A549 (cell line): ENCODE data around the gene EIF4G1. TPM values are rescaled to one million over a fixed set of nuclear protein-coding genes. Genes with fewer than 3 reads are reported as not detected.

Experiments used
- ATAC-seq, 2 experiments: fragments of 200-7000 bp in 1 of 2; fragments of >200 bp in 1 of 2; cut with Nextera tagmentation in 1 of 2; cut with Tn5 transposase in 1 of 2; 3 replicates each; pipeline versions ENCODE4 v1.8.0 to v1.9.1; 2018 to 2020; ENCODE audit warnings: mild to moderate bottlenecking in 1 of 2, moderate library complexity in 1 of 2
- CTCF ChIA-PET: fragments of 300-600 bp; sonication (Branson Sonifier 250); formaldehyde crosslinking; extraction: SDS; loops from one replicate; lab custom pipeline; 2021; ENCODE audit warnings: antibody characterized with exemption, inconsistent platforms; lab: Yijun Ruan, JAX
- POLR2A ChIA-PET: fragments of 350-600 bp; formaldehyde crosslinking; extraction: SDS; loops from one replicate; lab custom pipeline; 2021; ENCODE audit warnings: antibody characterized with exemption, inconsistent platforms; lab: Yijun Ruan, JAX
- DNase-seq, 2 experiments: peaks; one replicate each; pipeline versions ENCODE4 v3.0.0 to v3.0.0-alpha.2; 2011 to 2016; ENCODE audit warnings: low read depth in 1 of 2, low spot score in 1 of 2
- FAIRE-seq: peaks from 2 replicates; lab custom pipeline; 2011; peaks lifted over from hg19 to GRCh38; lab: Jason Lieb, UNC
- H3K27ac ChIP-seq, 2 experiments: fragments of >200 bp; sonication (Bioruptor Twin); formaldehyde crosslinking; 3 replicates each; pipeline ENCODE4 v1.5.1; 2016 to 2017
- H3K4me1 ChIP-seq: fragments of >200 bp; sonication (Bioruptor Twin); formaldehyde crosslinking; 3 replicates; pipeline ENCODE4 v1.6.1; 2016
- H3K4me2 ChIP-seq: fragments of >200 bp; sonication (Bioruptor Twin); formaldehyde crosslinking; 3 replicates; pipeline ENCODE4 v1.6.1; 2016
- H3K4me3 ChIP-seq: fragments of >200 bp; sonication (Bioruptor Twin); formaldehyde crosslinking; 3 replicates; pipeline ENCODE4 v1.5.1; 2016
- H3K9me3 ChIP-seq: fragments of >200 bp; sonication (Bioruptor Twin); formaldehyde crosslinking; 3 replicates; pipeline ENCODE4 v1.6.1; 2016
- CEBPB ChIP-seq, 2 experiments: fragments of >200 bp in 1 of 2; sonication (Bioruptor Twin) in 1 of 2; formaldehyde crosslinking in 1 of 2; IDR thresholded peaks; 2 replicates each; pipeline ENCODE4 v1.6.1; 2012 to 2016
- CHD4 ChIP-seq: fragments of 200-600 bp; sonication (generic); IDR thresholded peaks from 2 replicates; pipeline ENCODE4 v1.6.1; 2016; ENCODE audit warnings: antibody characterized with exemption, mild to moderate bottlenecking, borderline replicate concordance
- EHMT2 ChIP-seq: fragments of 200-600 bp; sonication (generic); IDR thresholded peaks from 2 replicates; pipeline ENCODE4 v1.6.1; 2016; ENCODE audit warnings: antibody characterized with exemption, low read depth, mild to moderate bottlenecking, moderate library complexity
- EP300 ChIP-seq, 2 experiments: fragments of >200 bp; sonication (Bioruptor Twin); formaldehyde crosslinking; IDR thresholded peaks; 2 replicates in 1 of 2; 3 replicates in 1 of 2; pipeline ENCODE4 v1.6.1; 2016 to 2017
- FOXS1 ChIP-seq: fragments of 250-450 bp; sonication (Bioruptor Pico); IDR thresholded peaks from 2 replicates; pipeline ENCODE4 v1.5.0; 2020; ENCODE audit warnings: mild to moderate bottlenecking, moderate library complexity
- HDAC2 ChIP-seq: fragments of 200-600 bp; sonication (generic); IDR thresholded peaks from 2 replicates; pipeline ENCODE4 v1.6.1; 2016
- HEYL ChIP-seq: fragments of 250-450 bp; sonication (Bioruptor Pico); IDR thresholded peaks from 2 replicates; pipeline ENCODE4 v1.8.0; 2021; ENCODE audit warnings: mild to moderate bottlenecking, moderate library complexity
- HMGXB4 ChIP-seq: fragments of 250-450 bp; sonication (Bioruptor Pico); IDR thresholded peaks from 2 replicates; pipeline ENCODE4 v1.5.0; 2021; ENCODE audit warnings: mild to moderate bottlenecking, moderate library complexity, borderline replicate concordance
- HOXA7 ChIP-seq: fragments of 250-450 bp; sonication (Bioruptor Pico); IDR thresholded peaks from 2 replicates; pipeline ENCODE4 v1.5.0; 2020; ENCODE audit warnings: mild to moderate bottlenecking, moderate library complexity
- HOXB13 ChIP-seq: fragments of 250-450 bp; sonication (Bioruptor Pico); IDR thresholded peaks from 2 replicates; pipeline ENCODE4 v1.5.0; 2020; ENCODE audit warnings: low read depth, mild to moderate bottlenecking, moderate library complexity
- HOXB5 ChIP-seq: fragments of 250-450 bp; sonication (Bioruptor Pico); IDR thresholded peaks from 2 replicates; pipeline ENCODE4 v1.5.0; 2020; ENCODE audit warnings: mild to moderate bottlenecking, moderate library complexity
- KDM5A ChIP-seq: fragments of 200-600 bp; sonication (generic); IDR thresholded peaks from 2 replicates; pipeline ENCODE4 v1.6.1; 2016; ENCODE audit warnings: antibody characterized with exemption, mild to moderate bottlenecking
- MAZ ChIP-seq: fragments of 150-350 bp; IDR thresholded peaks from 2 replicates; pipeline ENCODE4 v1.6.1; 2014; ENCODE audit warnings: antibody characterized with exemption, low read depth, low read length, borderline replicate concordance
- MYC ChIP-seq: IDR thresholded peaks from 2 replicates; pipeline ENCODE4 v1.6.1; 2012; ENCODE audit warnings: mild to moderate bottlenecking, inconsistent platforms, low read length, improper control_type of control experiment, borderline replicate concordance
- NFE2L2 ChIP-seq: fragments of 150-350 bp; conservative IDR thresholded peaks from 2 replicates; pipeline ENCODE4 v1.6.1; 2014; ENCODE audit warnings: low read length
- PHF8 ChIP-seq: fragments of 200-600 bp; sonication (generic); IDR thresholded peaks from 2 replicates; pipeline ENCODE4 v1.6.1; 2016; ENCODE audit warnings: low read depth, mild to moderate bottlenecking, antibody characterized with exemption, moderate library complexity, borderline replicate concordance
- POLR2AphosphoS2 ChIP-seq: conservative IDR thresholded peaks from 2 replicates; pipeline ENCODE4 v1.6.1; 2012; ENCODE audit warnings: low read length, improper control_type of control experiment, inconsistent platforms
- RCOR1 ChIP-seq: fragments of 150-350 bp; IDR thresholded peaks from 2 replicates; pipeline ENCODE4 v1.6.1; 2014; ENCODE audit warnings: antibody characterized with exemption, low read length, low read depth
- REST ChIP-seq: fragments of 200-600 bp; sonication (generic); IDR thresholded peaks from 2 replicates; pipeline ENCODE4 v1.6.1; 2016; ENCODE audit warnings: antibody characterized with exemption, mild to moderate bottlenecking, moderate library complexity
- SREBF2 ChIP-seq: fragments of 450-650 bp; IDR thresholded peaks from 2 replicates; pipeline ENCODE4 v1.6.1; 2014; ENCODE audit warnings: mild to moderate bottlenecking, moderate library complexity
- TP53 ChIP-seq: fragments of 250-450 bp; sonication (Bioruptor Pico); IDR thresholded peaks from 2 replicates; pipeline ENCODE4 v1.5.0; 2021; ENCODE audit warnings: mild to moderate bottlenecking, moderate library complexity
- ZNF302 ChIP-seq: fragments of 250-450 bp; sonication (Bioruptor Pico); IDR thresholded peaks from 2 replicates; pipeline ENCODE4 v1.9.0; 2021; ENCODE audit warnings: inconsistent platforms, mild to moderate bottlenecking, moderate library complexity
- WGBS: methylation state at CpG from one replicate; pipeline ENCODE4 v1.1.6; 2017; ENCODE audit errors: missing lambda C conversion rate; 5-methylcytosine and 5-hydroxymethylcytosine counted together
- polyA plus RNA-seq, 4 experiments: library from polyadenylated mRNA; depleted of rRNA in 3 of 4; stranded (reverse); fragments of >200 nt; fragmentation: RNase III in 1 of 4; extraction: RNeasy Plus Mini Kit Qiagen cat#74134 plus additional on column Dnase treatment in 1 of 4; gene quantifications; 2 replicates in 3 of 4; 3 replicates in 1 of 4; pipeline ENCODE4 v1.2.3, GENCODE V29; 2011 to 2017
- TF ChIP-seq, protein P1 (sequence below): fragments of >200 bp; sonication (Bioruptor Twin); formaldehyde crosslinking; IDR thresholded peaks from 2 replicates; pipeline ENCODE4 v1.6.1; 2016
- TF ChIP-seq, protein P2 (sequence below): IDR thresholded peaks from 2 replicates; pipeline ENCODE4 v1.6.1; 2012; ENCODE audit warnings: low read depth, borderline replicate concordance
- TF ChIP-seq, protein P3 (sequence below): fragments of >200 bp; sonication (Bioruptor Twin); formaldehyde crosslinking; IDR thresholded peaks from 3 replicates; pipeline ENCODE4 v1.6.1; 2016

The EIF4G1 gene
- polyA plus RNA-seq, 2 of the 4 experiments (the other 2 are of a cell fraction): 152 to 248 TPM

GRCh38 chr3:184322731-184323487 is 8.5 kb downstream of the EIF4G1 start (continued):
- no peak for TF ChIP-seq HDAC2
- TF ChIP-seq MYC: no peak

DNA sequence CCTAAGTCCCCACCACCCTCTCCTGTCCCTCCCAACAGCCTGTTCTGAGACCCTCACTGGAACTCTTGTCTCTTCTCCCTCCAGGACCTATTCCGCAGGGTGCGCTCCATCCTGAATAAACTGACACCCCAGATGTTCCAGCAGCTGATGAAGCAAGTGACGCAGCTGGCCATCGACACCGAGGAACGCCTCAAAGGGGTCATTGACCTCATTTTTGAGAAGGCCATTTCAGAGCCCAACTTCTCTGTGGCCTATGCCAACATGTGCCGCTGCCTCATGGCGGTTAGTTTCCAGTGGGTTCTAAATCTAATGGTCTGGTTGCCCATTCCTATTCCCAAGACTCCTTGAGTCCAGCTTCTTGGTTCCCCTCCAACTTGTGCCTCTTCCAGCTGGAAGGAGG is 9.3 kb downstream of the EIF4G1 start:
- Histone ChIP-seq H3K27ac (no peak overlapping the region), H3K4me1 (peaks cover 24% of the 10 kb centered on the region), H3K4me2 (no peak overlapping the region), H3K4me3 (no peak overlapping the region), H3K9me3 (no peaks in the 10 kb centered on the region)
- ATAC-seq (no peak), FAIRE-seq (no peak), DNase-seq (no peak)
- CTCF ChIA-PET: interaction anchor here (1.2 to 1.4 kb wide), 2 partner anchors 14 to 32 kb away, joined by 4 read pairs; partner anchors contain the start of gene FAM131A
- POLR2A ChIA-PET: no interaction called here
- TF ChIP-seq POLR2AphosphoS2 (no peak), HMGXB4 (CRISPR knock-in tag) (no peak), EP300 (IDR thresholded peaks at IDR 0.05) (no peak), HOXB5 (no peak), MAZ (no peak), TP53 (CRISPR knock-in tag) (no peak), RCOR1 (no peak), KDM5A (no peak), HEYL (CRISPR knock-in tag) (no peak), PHF8 (no peak), HOXB13 (CRISPR knock-in tag) (no peak), HOXA7 (CRISPR knock-in tag) (no peak), EHMT2 (no peak), ZNF302 (no peak), CEBPB (IDR thresholded peaks at IDR 0.05) (no peak), NFE2L2 (no peak), FOXS1 (no peak), CHD4 (no peak)
- TF ChIP-seq, protein P1, sequence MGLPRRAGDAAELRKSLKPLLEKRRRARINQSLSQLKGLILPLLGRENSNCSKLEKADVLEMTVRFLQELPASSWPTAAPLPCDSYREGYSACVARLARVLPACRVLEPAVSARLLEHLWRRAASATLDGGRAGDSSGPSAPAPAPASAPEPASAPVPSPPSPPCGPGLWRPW: no peak
- 96% methylated on average over 8 of the region's 8 CpGs for WGBS

DNA sequence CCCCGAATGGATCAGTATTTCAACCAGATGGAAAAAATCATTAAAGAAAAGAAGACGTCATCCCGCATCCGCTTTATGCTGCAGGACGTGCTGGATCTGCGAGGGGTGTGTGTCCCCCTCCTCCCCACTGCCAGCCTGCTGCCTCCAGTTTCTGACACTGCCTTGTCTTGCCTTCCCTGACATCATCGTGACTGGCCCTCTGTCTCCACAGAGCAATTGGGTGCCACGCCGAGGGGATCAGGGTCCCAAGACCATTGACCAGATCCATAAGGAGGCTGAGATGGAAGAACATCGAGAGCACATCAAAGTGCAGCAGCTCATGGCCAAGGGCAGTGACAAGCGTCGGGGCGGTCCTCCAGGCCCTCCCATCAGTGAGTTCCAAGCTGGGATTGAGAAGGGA is 10.9 kb downstream of the EIF4G1 start:
- FAIRE-seq (no peak), ATAC-seq (no peak), DNase-seq (no peak)
- ChIA-PET POLR2A (no interaction called here), CTCF (interaction anchor here (1.4 kb wide), 2 partner anchors 10 to 30 kb away, joined by 3 to 4 read pairs; no protein-coding TSS in a partner anchor)
- Histone ChIP-seq H3K4me3 (no peak overlapping the region), H3K4me1 (peaks cover 11% of the 10 kb centered on the region), H3K4me2 (no peak overlapping the region), H3K27ac (no peak overlapping the region), H3K9me3 (no peaks in the 10 kb centered on the region)
- no peak for TF ChIP-seq ZNF302
- TF ChIP-seq REST: no peak
- TF ChIP-seq SREBF2: no peak
- TF ChIP-seq, protein P2, sequence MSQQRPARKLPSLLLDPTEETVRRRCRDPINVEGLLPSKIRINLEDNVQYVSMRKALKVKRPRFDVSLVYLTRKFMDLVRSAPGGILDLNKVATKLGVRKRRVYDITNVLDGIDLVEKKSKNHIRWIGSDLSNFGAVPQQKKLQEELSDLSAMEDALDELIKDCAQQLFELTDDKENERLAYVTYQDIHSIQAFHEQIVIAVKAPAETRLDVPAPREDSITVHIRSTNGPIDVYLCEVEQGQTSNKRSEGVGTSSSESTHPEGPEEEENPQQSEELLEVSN: no peak
- TF ChIP-seq, protein P3, sequence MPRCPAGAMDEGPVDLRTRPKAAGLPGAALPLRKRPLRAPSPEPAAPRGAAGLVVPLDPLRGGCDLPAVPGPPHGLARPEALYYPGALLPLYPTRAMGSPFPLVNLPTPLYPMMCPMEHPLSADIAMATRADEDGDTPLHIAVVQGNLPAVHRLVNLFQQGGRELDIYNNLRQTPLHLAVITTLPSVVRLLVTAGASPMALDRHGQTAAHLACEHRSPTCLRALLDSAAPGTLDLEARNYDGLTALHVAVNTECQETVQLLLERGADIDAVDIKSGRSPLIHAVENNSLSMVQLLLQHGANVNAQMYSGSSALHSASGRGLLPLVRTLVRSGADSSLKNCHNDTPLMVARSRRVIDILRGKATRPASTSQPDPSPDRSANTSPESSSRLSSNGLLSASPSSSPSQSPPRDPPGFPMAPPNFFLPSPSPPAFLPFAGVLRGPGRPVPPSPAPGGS: no peak
- TF ChIP-seq, protein P1: no peak
- 95% methylated on average over 13 of the region's 13 CpGs for WGBS
